Activated CD4-positive, alpha-beta memory T cell treated with anti-CD3 and anti-CD28 coated beads for 36 hours (primary cell): ENCODE measurements around the gene NAB1. TPM values are rescaled to one million over a fixed set of nuclear protein-coding genes. Genes with fewer than 3 reads are reported as not detected.

Source experiments
- total RNA-seq, 2 experiments: library from RNA; stranded (reverse); gene quantifications; one replicate each; pipeline ENCODE4 v1.2.3, GENCODE V29; 2021

The NAB1 gene
- total RNA-seq, 2 experiments from 2014 or later = 48.7 to 51.5 TPM

Other genes with a start within 250 kb of the NAB1 start
- gene MFSD6, start 240.7 kb upstream of the NAB1 start, total RNA-seq = 10 to 100 TPM; 34.1 to 37.1 TPM
- 10 to 100 TPM; 28.8 to 30.0 TPM for gene NEMP2, start 114.4 kb upstream of the NAB1 start, total RNA-seq
- gene GLS, start 231.7 kb downstream of the NAB1 start, total RNA-seq = 100 to 1,000 TPM; 209 to 210 TPM